NCI-H82 treated with DMSO at 0.1 percent for 48 hours (cell line): Measurements from ENCODE around the gene ARID5B.

Experiments used
- DNase-seq: peaks from one replicate; lab custom pipeline; 2025; ENCODE audit not compliant: unreplicated experiment; lab: John Stamatoyannopoulos, UW

The ARID5B gene

DNA sequence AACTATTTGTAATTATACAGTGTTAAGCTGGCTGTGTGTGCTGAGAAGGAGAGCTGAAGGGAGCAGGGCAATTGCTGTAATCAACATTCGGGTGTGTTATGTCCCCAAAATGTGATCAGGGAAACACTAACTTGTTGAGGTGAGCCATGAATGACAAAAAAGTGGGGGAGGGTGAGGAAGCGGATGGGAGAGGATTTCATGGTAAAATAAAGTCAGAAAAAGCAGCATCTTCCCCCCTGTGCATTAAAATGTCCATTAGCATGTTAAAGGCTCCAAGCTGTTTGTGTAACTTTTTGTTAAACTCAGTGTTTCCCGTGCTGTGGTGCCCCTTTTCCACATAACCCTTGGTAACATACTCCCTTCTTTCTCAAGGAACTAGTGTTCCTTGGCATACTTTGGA lies 84.9 kb downstream of the ARID5B start:
- DNase-seq: no peak

GRCh38 chr10:61986788-61987492 lies 85.4 kb downstream of the ARID5B start:
- no peak for DNase-seq

- no peak for DNase-seq
Measured at GRCh38 chr10:61987537-61987936, 86.0 kb downstream of the ARID5B start.

DNA sequence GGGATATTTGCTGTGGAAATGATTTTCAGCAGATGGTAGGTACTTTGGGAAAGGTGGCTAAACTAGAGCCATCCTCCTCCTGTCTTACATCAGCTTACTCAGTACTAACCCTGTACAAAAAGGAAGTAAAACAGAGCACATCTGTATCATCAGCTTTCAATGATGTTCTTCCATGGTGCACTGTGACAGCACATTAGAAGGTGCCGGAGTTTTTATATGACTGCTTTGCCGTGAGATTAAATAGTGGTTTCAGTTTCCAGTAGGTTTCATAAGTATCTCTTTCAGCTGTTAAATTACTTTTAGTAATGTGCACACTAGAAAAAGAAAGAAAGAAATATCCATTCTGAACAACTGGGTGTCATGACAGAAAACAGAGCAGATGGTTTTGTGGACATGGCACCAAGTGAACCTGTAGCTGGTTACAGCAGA lies 86.5 kb downstream of the ARID5B start:
- no peak for DNase-seq

- no peak for DNase-seq
Measured at GRCh38 chr10:61989995-61990760, 88.7 kb downstream of the ARID5B start.

DNA sequence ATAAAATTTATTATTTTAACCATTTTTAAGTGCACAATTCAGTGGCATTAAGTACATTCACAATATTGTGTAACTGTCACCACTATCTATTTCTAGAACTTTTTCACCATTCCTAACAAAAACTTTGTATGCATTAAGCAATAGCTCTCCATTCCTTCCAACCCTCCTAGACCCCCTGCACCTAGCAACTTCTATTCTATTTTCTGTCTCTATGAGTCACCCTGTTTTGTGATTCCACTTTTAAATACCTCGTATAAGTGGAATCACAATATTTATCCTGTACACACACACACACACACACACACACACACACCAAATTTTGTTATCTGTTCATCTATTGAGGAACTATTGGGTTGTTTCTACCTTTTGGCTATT lies 89.2 kb downstream of the ARID5B start:
- DNase-seq: no peak

- DNase-seq: no peak
Measured at GRCh38 chr10:61991166-61991565, 89.7 kb downstream of the ARID5B start.

GRCh38 chr10:61992059-61992460 lies 90.6 kb downstream of the ARID5B start:
- DNase-seq: no peak

DNA sequence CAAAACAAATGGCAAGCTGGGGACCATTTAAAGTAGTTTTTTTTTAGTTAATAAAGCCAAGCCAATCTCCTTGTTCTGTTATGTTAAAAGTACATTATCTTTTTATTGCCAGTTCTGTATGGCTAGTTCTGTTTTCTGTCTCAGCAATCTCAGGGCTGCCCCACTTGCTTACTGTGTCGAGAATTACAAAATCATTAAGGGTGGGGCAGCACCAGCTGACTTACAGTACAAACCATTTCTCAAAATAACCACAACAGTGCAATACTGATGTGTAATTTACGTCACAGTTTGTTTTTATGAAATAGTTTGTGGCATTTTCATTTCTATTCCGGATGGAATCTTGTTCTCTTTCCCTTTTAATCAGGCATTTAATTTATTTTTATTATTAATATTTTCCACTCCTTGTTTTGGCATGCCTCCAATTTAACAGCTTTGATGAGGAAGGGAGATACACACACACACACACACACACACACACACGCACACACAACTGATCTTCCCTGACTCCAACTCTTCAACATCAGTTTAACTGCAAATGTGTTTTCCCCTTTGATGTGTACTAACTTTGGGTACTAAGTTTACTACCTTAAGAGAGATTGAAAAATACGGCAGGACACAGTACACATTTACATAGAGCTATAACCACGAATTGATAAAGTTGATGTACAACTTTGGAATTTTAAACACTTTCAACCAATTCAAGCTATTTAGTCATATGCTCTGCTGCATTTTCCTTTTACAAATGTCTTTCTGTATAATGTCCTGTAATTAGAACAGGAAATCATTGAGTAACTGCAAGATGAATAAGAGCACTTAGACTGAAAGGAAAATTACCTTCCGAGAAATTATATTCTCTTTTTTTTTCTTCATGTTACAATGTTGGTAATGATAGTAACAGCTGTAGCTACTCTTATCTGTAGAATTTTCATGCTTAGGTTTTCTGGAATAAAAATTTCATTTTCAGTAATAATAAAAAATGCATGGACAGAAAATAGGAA lies 91.5 kb downstream of the ARID5B start:
- DNase-seq: no peak

GRCh38 chr10:61993711-61994401 lies 92.4 kb downstream of the ARID5B start:
- no peak for DNase-seq

GRCh38 chr10:61994405-61995219 lies 93.1 kb downstream of the ARID5B start:
- DNase-seq: no peak

- no peak for DNase-seq
Measured at GRCh38 chr10:61995220-61995503, 93.7 kb downstream of the ARID5B start.

DNA sequence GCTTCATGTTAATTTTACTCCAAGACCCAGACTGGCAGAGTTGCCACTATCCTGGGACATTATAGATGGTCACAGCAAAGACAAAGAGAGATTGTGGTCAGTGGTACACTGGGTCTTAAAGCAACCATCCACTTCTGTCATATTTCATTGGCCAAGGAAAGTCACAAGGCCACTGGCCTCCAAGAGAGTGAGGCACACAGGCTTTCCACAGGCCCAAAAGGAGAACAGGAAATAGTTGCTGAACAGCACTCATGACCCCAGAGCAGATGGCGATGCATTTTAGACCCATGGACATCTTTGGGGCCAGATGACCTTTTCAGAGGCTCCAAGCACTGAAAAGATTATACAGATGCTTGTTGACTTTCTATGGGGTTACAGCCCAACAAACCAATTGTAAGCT lies 97.4 kb downstream of the ARID5B start:
- DNase-seq: no peak

DNA sequence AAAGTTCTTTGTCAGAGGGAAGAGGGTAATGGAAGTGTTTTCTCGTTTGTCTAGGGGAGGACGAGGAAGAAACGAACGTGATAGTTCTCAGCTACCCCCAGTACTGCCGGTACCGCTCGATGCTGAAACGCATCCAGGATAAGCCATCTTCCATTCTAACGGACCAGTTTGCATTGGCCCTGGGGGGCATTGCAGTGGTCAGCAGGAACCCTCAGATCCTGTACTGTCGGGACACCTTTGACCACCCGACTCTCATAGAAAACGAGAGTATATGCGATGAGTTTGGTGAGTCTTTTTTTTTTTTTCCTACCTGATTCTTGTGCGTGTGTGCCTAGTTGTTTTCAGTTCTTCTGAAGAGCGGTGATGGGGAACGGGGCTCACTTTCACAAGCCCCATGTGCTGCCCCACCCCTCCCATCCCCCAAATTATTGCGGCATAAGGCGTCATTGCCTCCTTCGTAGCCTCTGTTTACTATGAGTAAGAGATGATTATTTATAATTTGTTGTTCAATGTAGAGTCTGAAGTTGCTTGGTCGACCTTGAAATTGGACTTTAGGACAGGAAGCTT lies 98.6 kb downstream of the ARID5B start:
- no peak for DNase-seq

- DNase-seq: no peak
Measured at GRCh38 chr10:62000726-62001125, 99.2 kb downstream of the ARID5B start.

DNA sequence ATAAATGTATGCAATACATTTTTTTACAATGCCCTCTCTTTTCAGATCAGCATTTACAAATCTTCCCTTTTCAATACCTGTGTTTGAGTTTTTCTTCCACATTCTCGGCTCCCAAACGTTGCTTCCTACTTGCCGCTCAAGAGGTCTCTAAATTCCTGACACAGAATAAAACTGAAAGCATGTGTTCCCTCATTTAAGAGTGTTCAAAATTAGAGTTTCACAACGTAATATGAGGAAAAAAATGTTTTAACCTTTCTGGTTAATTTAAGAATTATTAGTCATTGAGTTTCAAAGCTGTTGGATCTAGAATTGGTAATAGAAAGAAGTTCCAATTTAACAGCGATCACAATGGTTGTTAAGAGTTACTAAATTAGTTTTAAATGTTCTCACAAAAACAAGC lies 100.4 kb downstream of the ARID5B start:
- DNase-seq: no peak

DNA sequence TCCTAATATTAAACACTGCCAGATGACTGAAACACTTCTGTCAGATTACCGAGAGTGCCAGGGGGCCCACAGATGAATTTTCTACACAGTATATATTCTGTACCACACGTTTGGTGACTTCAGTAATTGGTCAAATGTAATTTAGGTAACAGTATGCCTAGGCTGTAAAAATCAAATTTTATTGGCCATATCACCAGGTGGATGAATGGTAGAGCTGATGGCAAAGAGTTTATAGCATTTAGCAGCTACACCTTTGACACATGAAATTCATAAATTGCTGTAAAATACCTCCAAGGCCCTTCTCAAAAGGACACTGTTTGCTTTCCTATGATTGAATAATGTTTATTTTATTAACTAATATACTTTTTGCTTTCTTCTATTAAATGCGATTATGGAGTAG lies 101.3 kb downstream of the ARID5B start:
- DNase-seq: no peak

- DNase-seq: no peak
Measured at GRCh38 chr10:62004042-62004441, 102.5 kb downstream of the ARID5B start.

- DNase-seq: no peak
Measured at GRCh38 chr10:62005281-62005680, 103.8 kb downstream of the ARID5B start.

GRCh38 chr10:62005687-62006086 lies 104.2 kb downstream of the ARID5B start:
- no peak for DNase-seq
